Neuronal stem cell (in vitro differentiated cells): ENCODE results near the gene DTNA.
A peak's percentile ranks its signal among the peaks of the same experiment; 100 is the strongest.

Experiments used
- DNase-seq: peaks from one replicate; pipeline ENCODE4 v3.0.0-alpha.2; 2013; ENCODE audit warnings: low spot score
- H2AFZ ChIP-seq: one replicate; pipeline ENCODE4 v1.6.1; 2013; ENCODE audit warnings: mild to moderate bottlenecking, low read length, inconsistent platforms
- H2AK5ac ChIP-seq: 2 replicates; pipeline ENCODE4 v1.6.1; 2013; ENCODE audit warnings: low read depth, mild to moderate bottlenecking, inconsistent platforms, low read length, moderate library complexity, mixed read lengths
- H2BK120ac ChIP-seq: 2 replicates; pipeline ENCODE4 v1.6.1; 2013; ENCODE audit warnings: low read depth, mild to moderate bottlenecking, inconsistent platforms, low read length, moderate library complexity, mixed read lengths
- H2BK12ac ChIP-seq: one replicate; pipeline ENCODE4 v1.6.1; 2013; ENCODE audit warnings: low read length, inconsistent platforms
- H2BK15ac ChIP-seq: 2 replicates; pipeline ENCODE4 v1.6.1; 2013; ENCODE audit warnings: mild to moderate bottlenecking, low read length, inconsistent platforms, mixed read lengths
- H2BK5ac ChIP-seq: one replicate; pipeline ENCODE4 v1.6.1; 2013; ENCODE audit warnings: inconsistent platforms, mild to moderate bottlenecking, low read length, moderate library complexity
- H3K14ac ChIP-seq: one replicate; pipeline ENCODE4 v1.6.1; 2013; ENCODE audit warnings: low read length, inconsistent platforms
- H3K18ac ChIP-seq: 2 replicates; pipeline ENCODE4 v1.6.1; 2013; ENCODE audit warnings: low read length, inconsistent platforms
- H3K23ac ChIP-seq: 2 replicates; pipeline ENCODE4 v1.6.1; 2013; ENCODE audit warnings: low read depth, mild to moderate bottlenecking, mixed read lengths, low read length, inconsistent platforms; ENCODE audit not compliant: poor library complexity
- H3K27ac ChIP-seq: replicated peaks from 3 replicates; pipeline ENCODE4 v1.5.1; 2013; ENCODE audit warnings: low read length, inconsistent platforms
- H3K27me3 ChIP-seq, 3 experiments: 2 replicates each; pipeline ENCODE4 v1.6.1; 2013; ENCODE audit warnings: low read length in 3 of 3, mild to moderate bottlenecking in 2 of 3, inconsistent platforms in 1 of 3, low read depth in 1 of 3, mixed read lengths in 1 of 3, moderate library complexity in 1 of 3; ENCODE audit not compliant: control insufficient read depth in 3 of 3, insufficient read depth in 3 of 3
- H3K36me3 ChIP-seq, 2 donors: replicated peaks in 1 of 2; 2 replicates each; pipeline ENCODE4 v1.6.1; 2013; ENCODE audit warnings: low read length in 2 of 2; ENCODE audit not compliant: control insufficient read depth in 2 of 2, insufficient read depth in 2 of 2
- H3K4ac ChIP-seq: 2 replicates; pipeline ENCODE4 v1.6.1; 2013; ENCODE audit warnings: inconsistent platforms, mild to moderate bottlenecking, low read length, moderate library complexity
- H3K4me1 ChIP-seq, 2 donors: 1 replicate in 1 of 2; 2 replicates in 1 of 2; pipeline ENCODE4 v1.6.1; 2013; ENCODE audit warnings: low read length in 2 of 2, low read depth in 1 of 2; ENCODE audit not compliant: control insufficient read depth in 2 of 2, insufficient read depth in 1 of 2
- H3K4me2 ChIP-seq: one replicate; pipeline ENCODE4 v1.6.1; 2013; ENCODE audit warnings: mild to moderate bottlenecking, low read length, inconsistent platforms; ENCODE audit not compliant: insufficient read depth, poor library complexity, severe bottlenecking
- H3K4me3 ChIP-seq, 2 donors: 2 replicates each; pipeline ENCODE4 v1.5.1; 2013; ENCODE audit warnings: low read length in 2 of 2, mild to moderate bottlenecking in 2 of 2, inconsistent platforms in 1 of 2, moderate library complexity in 1 of 2
- H3K79me1 ChIP-seq: one replicate; pipeline ENCODE4 v1.6.1; 2013; ENCODE audit warnings: low read depth, mild to moderate bottlenecking, inconsistent platforms, low read length, moderate library complexity
- H3K9ac ChIP-seq: one replicate; pipeline ENCODE4 v1.6.1; 2013; ENCODE audit warnings: mild to moderate bottlenecking, low read depth, low read length, inconsistent platforms; ENCODE audit not compliant: poor library complexity
- H3K9me3 ChIP-seq, 2 donors: replicated peaks in 1 of 2; 2 replicates each; pipeline versions ENCODE3 to v1.6.1; 2013; ENCODE audit warnings: low read length in 2 of 2, mild to moderate bottlenecking in 2 of 2, inconsistent platforms in 1 of 2, low read depth in 1 of 2, mixed read lengths in 1 of 2, moderate library complexity in 1 of 2; ENCODE audit not compliant: control insufficient read depth in 2 of 2, insufficient read depth in 1 of 2
- H4K8ac ChIP-seq: one replicate; pipeline ENCODE4 v1.6.1; 2013; ENCODE audit warnings: low read depth, mild to moderate bottlenecking, inconsistent platforms, low read length, moderate library complexity
- H4K91ac ChIP-seq: one replicate; pipeline ENCODE4 v1.6.1; 2013; ENCODE audit warnings: low read length, low read depth, mild to moderate bottlenecking, inconsistent platforms; ENCODE audit not compliant: poor library complexity
- WGBS, 2 donors: extraction: QIAGEN DNeasy Blood & Tissue Kit; methylation state at CpG; one replicate each; pipeline ENCODE4 v1.1.7; 2013; ENCODE audit warnings: missing lambda C conversion rate in 2 of 2, mixed read lengths in 1 of 2; ENCODE audit not compliant: insufficient read length in 2 of 2, insufficient replicate concordance in 1 of 2; ENCODE audit errors: extremely low coverage in 2 of 2; 5-methylcytosine and 5-hydroxymethylcytosine counted together

DTNA gene

DNA sequence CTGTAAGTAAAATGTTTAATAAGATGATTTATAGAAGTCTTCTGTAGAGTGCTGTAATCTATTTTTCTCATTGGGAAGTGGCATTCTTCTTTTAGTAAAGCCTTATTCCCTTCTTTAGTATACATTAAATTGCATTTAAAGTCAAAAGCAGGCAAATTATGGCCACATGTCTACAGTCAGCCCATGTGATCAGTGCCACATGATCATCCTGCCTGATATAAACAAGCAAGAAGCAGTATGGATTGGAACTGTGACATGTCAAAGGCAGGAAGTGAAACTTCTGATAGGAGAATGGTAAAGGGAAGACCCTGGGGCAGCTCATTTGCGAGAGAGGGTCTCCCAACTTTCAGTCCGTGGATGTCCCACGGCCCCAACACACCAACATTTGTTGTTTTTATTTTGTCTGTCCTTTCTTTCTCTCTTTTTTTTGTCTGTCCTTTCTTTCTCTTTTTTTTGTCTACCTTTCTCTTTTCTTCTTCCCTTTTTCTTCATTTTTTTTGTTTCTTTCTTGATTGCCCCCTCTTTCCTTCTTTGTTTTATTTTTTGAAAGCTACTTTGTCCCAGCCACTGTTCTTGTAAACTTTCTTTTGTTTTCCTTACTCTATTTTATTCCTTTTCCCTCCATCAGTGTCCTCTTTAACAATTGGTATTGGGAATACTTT, 154.9 kb downstream of the DTNA start:
- no peak overlapping the region for H2BK15ac ChIP-seq
- DNase-seq = no peak
- no peak overlapping the region for H2AK5ac ChIP-seq
- H3K27ac ChIP-seq = no peak overlapping the region
- H3K4ac ChIP-seq = no peak overlapping the region
- H3K23ac ChIP-seq = no peak overlapping the region
- no peaks in the 10 kb centered on the region for H3K79me1 ChIP-seq
- no peak overlapping the region for H4K91ac ChIP-seq
- H3K9me3 ChIP-seq = no peaks in the 10 kb centered on the region
- no peak overlapping the region for H2BK120ac ChIP-seq
- no peak overlapping the region for H3K18ac ChIP-seq
- no peaks in the 10 kb centered on the region for H3K27me3 ChIP-seq
- peaks cover 0 to 2% of the 10 kb centered on the region in 2 donors for H3K4me1 ChIP-seq
- H4K8ac ChIP-seq = no peak overlapping the region
- no peak overlapping the region for H3K9ac ChIP-seq
- no peak overlapping the region for H2BK5ac ChIP-seq
- H3K14ac ChIP-seq = no peak overlapping the region
- H2AFZ ChIP-seq = no peak overlapping the region
- H3K36me3 ChIP-seq = peaks cover 0 to 2% of the 10 kb centered on the region in 2 donors
- WGBS, 2 donors = no CpG with 5 or more reads among the region's 3 CpGs
- H3K4me2 ChIP-seq = no peak overlapping the region
- no peak overlapping the region for H2BK12ac ChIP-seq
- no peak overlapping the region for H3K4me3 ChIP-seq

DNA sequence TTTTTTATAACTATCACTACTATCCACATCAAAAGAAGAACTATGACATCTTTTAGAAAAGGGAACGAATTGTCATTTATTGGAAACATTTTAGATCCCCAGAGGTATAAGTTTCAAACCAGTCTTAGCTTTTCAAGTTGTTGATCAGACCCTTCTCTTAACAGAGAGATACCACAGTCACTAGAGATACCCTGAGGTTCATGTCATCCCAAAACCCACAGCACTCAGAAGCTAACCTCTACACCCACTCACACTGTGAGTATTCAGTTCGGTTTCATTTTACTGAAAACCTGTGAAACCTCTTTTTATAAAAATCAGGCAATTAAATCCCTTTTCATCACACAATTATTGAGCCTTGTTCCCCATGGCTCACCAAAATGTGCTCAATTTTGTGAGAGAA, 156.2 kb downstream of the DTNA start:
- no peak overlapping the region for H3K14ac ChIP-seq
- H2BK15ac ChIP-seq = no peak overlapping the region
- WGBS, 2 donors = no CpG with 5 or more reads among the region's 2 CpGs
- no peak for DNase-seq
- H2BK12ac ChIP-seq = no peak overlapping the region
- H2BK5ac ChIP-seq = no peak overlapping the region
- no peak overlapping the region for H3K4me3 ChIP-seq
- H3K36me3 ChIP-seq = peaks cover 0 to 2% of the 10 kb centered on the region in 2 donors
- H2BK120ac ChIP-seq = no peak overlapping the region
- H3K27ac ChIP-seq = no peak overlapping the region
- no peaks in the 10 kb centered on the region for H3K79me1 ChIP-seq
- H3K27me3 ChIP-seq = no peaks in the 10 kb centered on the region
- H2AFZ ChIP-seq = no peak overlapping the region
- H3K9me3 ChIP-seq = no peaks in the 10 kb centered on the region
- no peak overlapping the region for H3K18ac ChIP-seq
- H2AK5ac ChIP-seq = no peak overlapping the region
- H4K8ac ChIP-seq = no peak overlapping the region
- H4K91ac ChIP-seq = no peak overlapping the region
- H3K4me2 ChIP-seq = no peak overlapping the region
- no peak overlapping the region for H3K9ac ChIP-seq
- no peak overlapping the region for H3K4ac ChIP-seq
- peaks cover 5 to 6% of the 10 kb centered on the region in 2 donors for H3K4me1 ChIP-seq
- H3K23ac ChIP-seq = no peak overlapping the region

DNA sequence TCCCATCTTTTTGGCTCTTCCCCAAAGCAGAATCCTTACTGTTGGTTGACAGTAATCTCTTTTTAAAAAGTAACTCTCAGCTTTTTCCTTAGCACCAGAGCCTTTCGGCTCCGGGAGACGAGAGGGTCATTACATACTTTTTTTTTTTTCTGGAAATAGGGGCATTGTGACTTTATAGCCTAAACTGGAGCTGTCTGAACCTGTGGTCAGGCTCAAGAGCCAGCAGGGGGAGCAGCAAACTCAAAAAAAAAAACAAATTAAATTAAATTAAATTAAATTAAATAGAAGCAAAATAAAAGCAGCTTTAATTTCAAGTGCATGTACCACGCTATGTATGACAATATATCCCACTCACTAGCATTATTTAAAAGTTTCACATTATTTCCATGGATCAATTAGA, 156.6 kb downstream of the DTNA start:
- Histone ChIP-seq H3K79me1 (no peaks in the 10 kb centered on the region), H3K27ac (no peak overlapping the region), H2BK12ac (no peak overlapping the region), H3K4me1 (peaks cover 6% of the 10 kb centered on the region in 2 donors), H2AFZ (no peak overlapping the region), H3K18ac (no peak overlapping the region), H3K23ac (no peak overlapping the region), H3K4me2 (no peak overlapping the region), H3K4me3 (no peak overlapping the region), H3K4ac (no peak overlapping the region), H3K9ac (no peak overlapping the region), H3K9me3 (no peaks in the 10 kb centered on the region), H2AK5ac (no peak overlapping the region), H4K8ac (no peak overlapping the region), H4K91ac (no peak overlapping the region), H3K36me3 (peaks cover 0 to 2% of the 10 kb centered on the region in 2 donors), H3K14ac (no peak overlapping the region), H2BK15ac (no peak overlapping the region), H2BK120ac (no peak overlapping the region), H3K27me3 (no peaks in the 10 kb centered on the region), H2BK5ac (no peak overlapping the region)
- DNase-seq = no peak
- WGBS, 2 donors = no CpG with 5 or more reads among the region's 4 CpGs

DNA sequence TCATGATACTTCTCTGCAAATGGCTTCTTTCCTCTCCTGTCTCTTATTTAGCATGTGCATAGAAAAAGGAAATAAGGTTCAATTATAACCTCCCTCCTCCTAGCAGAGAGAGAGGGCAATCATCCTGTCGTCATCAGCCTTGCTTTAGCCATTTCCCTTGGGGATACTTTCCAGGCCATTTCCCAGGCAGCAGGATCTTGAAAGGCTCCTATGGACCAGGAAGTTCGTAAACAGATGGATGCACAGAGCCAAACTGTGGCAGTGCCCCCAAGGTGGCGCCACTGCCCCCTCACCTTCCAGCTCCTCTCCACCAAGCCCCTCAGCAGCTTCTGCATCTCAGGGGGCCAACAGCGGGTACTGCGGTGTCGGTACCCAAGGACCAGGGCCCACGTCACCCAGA, 157.4 kb downstream of the DTNA start:
- H2AK5ac ChIP-seq = no peak overlapping the region
- H3K27ac ChIP-seq = no peak overlapping the region
- no peak overlapping the region for H4K8ac ChIP-seq
- no peak overlapping the region for H2BK12ac ChIP-seq
- H3K18ac ChIP-seq = no peak overlapping the region
- no peak overlapping the region for H2BK5ac ChIP-seq
- H3K9me3 ChIP-seq = no peaks in the 10 kb centered on the region
- no peaks in the 10 kb centered on the region for H3K27me3 ChIP-seq
- peak overlapping the region; percentile 21 for H2AFZ ChIP-seq
- WGBS, 2 donors = no CpG with 5 or more reads among the region's 7 CpGs
- no peak overlapping the region for H3K4me3 ChIP-seq
- DNase-seq = no peak
- no peak overlapping the region for H3K9ac ChIP-seq
- H3K23ac ChIP-seq = no peak overlapping the region
- no peaks in the 10 kb centered on the region for H3K79me1 ChIP-seq
- no peak overlapping the region for H3K14ac ChIP-seq
- H2BK15ac ChIP-seq = no peak overlapping the region
- peaks cover 0 to 2% of the 10 kb centered on the region in 2 donors for H3K36me3 ChIP-seq
- no peak overlapping the region for H3K4ac ChIP-seq
- no peak overlapping the region for H2BK120ac ChIP-seq
- no peak overlapping the region for H4K91ac ChIP-seq
- peaks cover 6% of the 10 kb centered on the region in 2 donors for H3K4me1 ChIP-seq
- H3K4me2 ChIP-seq = no peak overlapping the region
